Heart left ventricle (tissue), 16 donors: Measurements from ENCODE around the gene CAND2. TPM values are rescaled to one million over a fixed set of nuclear protein-coding genes. Genes with fewer than 3 reads are reported as not detected.
"Not testable (repeated sequence)": the region's sequence is repeated elsewhere in the genome, so short reads cannot be mapped to it uniquely, and the experiment has no call there.

Source experiments
- ATAC-seq, 4 donors: fragments of 200-7000 bp; cut with Tn5 transposase; one replicate each; pipeline ENCODE4 v1.9.1; 2020 to 2022; ENCODE audit warnings: moderate library complexity in 4 of 4, mild to moderate bottlenecking in 3 of 4, moderate number of reproducible peaks in 1 of 4
- DNase-seq, 5 donors: peaks; one replicate each; pipeline ENCODE4 v3.0.0-alpha.2; 2020
- H3K27ac ChIP-seq, 12 donors: fragments of 200-600 bp; sonication (generic) in 4 of 12; one replicate each; pipeline versions ENCODE4 v1.5.0 to v1.8.0; 2016 to 2022; ENCODE audit warnings: mild to moderate bottlenecking in 2 of 12
- H3K27me3 ChIP-seq, 9 donors: fragments of 200-600 bp; sonication (generic) in 2 of 9; one replicate each; pipeline versions ENCODE4 v1.5.1 to v1.8.0; 2016 to 2022; ENCODE audit warnings: mild to moderate bottlenecking in 3 of 9
- H3K36me3 ChIP-seq, 9 donors: fragments of 200-600 bp; sonication (generic) in 2 of 9; one replicate each; pipeline versions ENCODE4 v1.5.0 to v1.8.0; 2018 to 2022; ENCODE audit warnings: mild to moderate bottlenecking in 2 of 9
- H3K4me1 ChIP-seq, 12 donors: fragments of 200-600 bp; sonication (generic) in 4 of 12; one replicate each; pipeline versions ENCODE4 v1.5.0 to v1.8.0; 2016 to 2022; ENCODE audit warnings: mild to moderate bottlenecking in 3 of 12
- H3K4me3 ChIP-seq, 12 donors: fragments of 200-600 bp; sonication (generic) in 4 of 12; one replicate each; pipeline versions ENCODE4 v1.5.0 to v1.8.0; 2017 to 2022; ENCODE audit warnings: mild to moderate bottlenecking in 9 of 12, moderate library complexity in 4 of 12
- H3K9me3 ChIP-seq, 12 donors: fragments of 200-600 bp; sonication (generic) in 4 of 12; one replicate each; pipeline versions ENCODE4 v1.5.0 to v1.8.0; 2016 to 2022; ENCODE audit warnings: mild to moderate bottlenecking in 1 of 12
- CTCF ChIP-seq, 12 donors: fragments of 200-600 bp; sonication (generic) in 4 of 12; IDR thresholded peaks; one replicate each; pipeline versions ENCODE4 v1.5.0 to v1.8.0; 2018 to 2022; ENCODE audit warnings: antibody characterized with exemption in 12 of 12, mild to moderate bottlenecking in 5 of 12
- POLR2A ChIP-seq, 2 donors: fragments of 450-650 bp; IDR thresholded peaks; one replicate each; pipeline ENCODE4 v1.6.1; 2017; ENCODE audit warnings: antibody characterized with exemption in 2 of 2, mild to moderate bottlenecking in 2 of 2, moderate library complexity in 2 of 2
- WGBS, 4 donors: extraction: QIAGEN DNeasy Blood & Tissue Kit in 2 of 4; methylation state at CpG; one replicate each; pipeline versions ENCODE4 v1.1.5 to v1.1.7; 2013 to 2018; 5-methylcytosine and 5-hydroxymethylcytosine counted together
- intact Hi-C, 10 donors: fragments of 100-400 bp; cut with DNase I; formaldehyde crosslinking; loops; one replicate each; pipeline versions ENCODE4 v1.11.1 to v1.14.2; 2022
- polyA plus RNA-seq, 2 donors: library from polyadenylated mRNA; stranded (reverse); fragments of 200-250 nt; gene quantifications; one replicate each; pipeline ENCODE4 v1.2.3, GENCODE V29; 2013
- total RNA-seq, 9 donors: library from RNA; depleted of rRNA in 2 of 9; stranded (reverse); fragments of >200 nt in 2 of 9; fragmentation: NEBNext Ultra II Directional in 3 of 9; extraction: Animal tissue kit (Norgen Biotek cat#: 25700) in 3 of 9; gene quantifications; one replicate each; pipeline versions ENCODE4 v1.1.0 to v1.2.4, GENCODE V29; 2016 to 2023
- donor health status: ischemic (EF 13 %, LVEDD 7.1; RV severe dilation, severe dysfunction).
- donor health status: healthy with polysubstance abuse.
- donor health status: DM: no; HTN: yes; CAD: no.
- donor health status: DM: no; HTN: no; CAD: no.
- donor health status: ischemic (EF 25% LVEDD 6.9; RV normal size, moderate dysfunction).
- donor health status: ischemic (EF 25% LVEDD 5.7; RV mildly dilated, moderate dysfunction).
- donor health status: healthy.
- donor health status: DM: yes; HTN: yes; CAD: no.
- donor health status: ischemic (EF 35%, LVEDD 5.7; RV mildly dilated, moderate dysfunction).
- donor health status: nonischemic (EF 11% LVEDD 7.7; RV severe dilation, severe dysfunction).
- donor health status: DM: yes; HTN: yes; CAD: no.
- donor health status: PGD.
- donor health status: ischemic (EF 29% LVEDD 5.4; RV normal size, mild dysfunction).
- donor health status: nonischemic (EF 23%, LVEDD 6.1; RV moderate dilation, normal function).

CAND2 gene
- total and polyA plus RNA-seq, 11 donors: 11.7 to 87.5 (median 67.2) TPM

GRCh38 chr3:12842469-12842868 is 46.0 kb downstream of the CAND2 start:
- TF ChIP-seq POLR2A (IDR thresholded peaks at IDR 0.05): no peak
- no peak for TF ChIP-seq CTCF (IDR thresholded peaks at IDR 0.05)
- H3K9me3 ChIP-seq: no peaks in the 10 kb centered on the region
- intact Hi-C loops: loop anchor here in 3 of 10 donors (5.0 kb wide), 1 partner anchor 55 kb away; no protein-coding TSS in a partner anchor
- H3K27ac ChIP-seq: peak overlapping the region in 1 of 12 donors; percentile 86
- ATAC-seq (no peak), DNase-seq (no peak)
- 88 to 96% (median 93%) methylated on average over 4 of the region's 4 CpGs for WGBS, 4 donors
- no peak overlapping the region for H3K4me3 ChIP-seq
- peaks cover 0 to 30% (median 24%) of the 10 kb centered on the region in 9 donors for H3K36me3 ChIP-seq
- H3K4me1 ChIP-seq: peaks cover 0 to 36% (median 27%) of the 10 kb centered on the region in 12 donors
- no peaks in the 10 kb centered on the region for H3K27me3 ChIP-seq

- Histone ChIP-seq H3K27me3 (no peaks in the 10 kb centered on the region), H3K27ac (no peak overlapping the region), H3K4me3 (no peak overlapping the region), H3K36me3 (no peaks in the 10 kb centered on the region), H3K4me1 (peaks cover 0 to 7% (median 0%) of the 10 kb centered on the region in 12 donors), H3K9me3 (no peaks in the 10 kb centered on the region)
- 52 to 74% (median 57%) methylated on average over 1 of the region's 1 CpG for WGBS, 4 donors
- intact Hi-C loops: no loop called here
- DNase-seq (no peak), ATAC-seq (no peak)
- TF ChIP-seq CTCF (IDR thresholded peaks at IDR 0.05): no peak
- no peak for TF ChIP-seq POLR2A (IDR thresholded peaks at IDR 0.05)
Measured at GRCh38 chr3:12845811-12846210, 49.3 kb downstream of the CAND2 start.

GRCh38 chr3:12852201-12852600 is 55.7 kb downstream of the CAND2 start:
- ATAC-seq (no peak), DNase-seq (no peak)
- H3K36me3 ChIP-seq: no peaks in the 10 kb centered on the region
- H3K4me3 ChIP-seq: no peak overlapping the region
- no peak overlapping the region for H3K27ac ChIP-seq
- H3K9me3 ChIP-seq: no peaks in the 10 kb centered on the region
- intact Hi-C loops: no loop called here
- no peaks in the 10 kb centered on the region for H3K27me3 ChIP-seq
- H3K4me1 ChIP-seq: no peaks in the 10 kb centered on the region
- no peak for TF ChIP-seq POLR2A (IDR thresholded peaks at IDR 0.05)
- 79 to 90% (median 86%) methylated on average over 3 of the region's 3 CpGs for WGBS, 4 donors

- H3K4me3 ChIP-seq, H3K27ac ChIP-seq, H3K27me3 ChIP-seq, H3K9me3 ChIP-seq, H3K36me3 ChIP-seq, intact Hi-C loops, DNase-seq, H3K4me1 ChIP-seq: not testable (repeated sequence)
- WGBS, 4 donors: 63 to 81% (median 70%) methylated on average over 2 of the region's 2 CpGs
- ATAC-seq: peak in 1 of 4 donors; percentile 15
Measured at GRCh38 chr3:12853847-12854246, 57.4 kb downstream of the CAND2 start.

GRCh38 chr3:12854565-12854964 is 58.1 kb downstream of the CAND2 start:
- Histone ChIP-seq H3K4me3 (no peak overlapping the region), H3K27me3 (no peaks in the 10 kb centered on the region), H3K36me3 (no peaks in the 10 kb centered on the region), H3K4me1 (peaks cover 0 to under 1% (median 0%) of the 10 kb centered on the region in 12 donors), H3K9me3 (no peaks in the 10 kb centered on the region), H3K27ac (no peak overlapping the region)
- TF ChIP-seq POLR2A (IDR thresholded peaks at IDR 0.05): no peak
- no peak for TF ChIP-seq CTCF (IDR thresholded peaks at IDR 0.05)
- WGBS, 4 donors: 66 to 73% (median 69%) methylated on average over 4 of the region's 4 CpGs
- ATAC-seq (no peak), DNase-seq (no peak)
- intact Hi-C loops: no loop called here
